ENCODE data around the gene ADCYAP1.
A peak's percentile ranks its signal among the peaks of the same experiment; 100 is the strongest.
"Not testable (repeated sequence)": the region's sequence is repeated elsewhere in the genome, so short reads cannot be mapped to it uniquely, and the experiment has no call there.

Gene ADCYAP1

GRCh38 chr18:904218-905090 lies at the start of gene ADCYAP1:
Gene ADCYAP1 (plus strand): TSS chr18:904871. CDS start chr18:905387, 516 bp downstream.
- Mint-ChIP-seq H3K4me3 (no peak within 1 kb of the TSS), H3K9me3 (no peaks in the 10 kb centered on the region), H3K27me3 (peaks cover 80% of the 10 kb centered on the region)

GRCh38 chr18:857986-858385 lies 46.7 kb upstream of the ADCYAP1 start:
- no peak for ATAC-seq
- DNase-seq = no peak
- Mint-ChIP-seq H3K9me3 (no peaks in the 10 kb centered on the region), H3K4me3 (no peak overlapping the region), H3K27me3 (peaks cover 3% of the 10 kb centered on the region), H3K36me3 (ENCODE audit: low read depth) (no peaks in the 10 kb centered on the region), H3K4me1 (no peaks in the 10 kb centered on the region), H3K27ac (no peak overlapping the region)

More at GRCh38 chr18:904218-905090, at the start of gene ADCYAP1:
- DNase-seq (no peak), ATAC-seq (no peak)
- Mint-ChIP-seq H3K36me3 (ENCODE audit: low read depth) (peaks cover 3% of the 10 kb centered on the region), H3K27ac (no peak within 1 kb of the TSS), H3K4me1 (peaks cover 19% of the 10 kb centered on the region)

DNA sequence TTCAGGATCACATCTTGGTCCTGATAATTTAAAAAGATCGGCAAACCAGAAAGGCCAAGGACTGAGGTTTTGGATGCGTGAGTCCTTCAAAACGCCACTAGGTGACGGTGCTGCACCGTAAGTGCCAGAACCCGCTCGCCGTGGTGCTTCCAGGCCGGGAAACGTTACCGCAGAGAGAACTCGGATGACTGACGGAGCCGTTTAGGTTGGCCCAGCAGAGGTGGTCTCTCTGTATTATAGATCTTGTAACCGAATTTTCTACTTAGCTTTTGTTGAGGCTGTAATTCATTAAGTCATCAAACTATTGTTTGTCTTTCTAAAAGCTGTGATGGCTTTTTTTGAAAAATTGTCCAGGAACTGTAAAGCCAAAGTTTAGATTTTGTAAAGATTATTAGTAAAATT lies 39.8 kb upstream of the ADCYAP1 start:
- Mint-ChIP-seq H3K4me1 (peaks cover 6% of the 10 kb centered on the region), H3K27ac (no peak overlapping the region), H3K4me3 (no peak overlapping the region), H3K9me3 (no peaks in the 10 kb centered on the region), H3K36me3 (ENCODE audit: low read depth) (no peaks in the 10 kb centered on the region), H3K27me3 (peaks cover 13% of the 10 kb centered on the region)
- peak; percentile 67 for DNase-seq
- peak; percentile 87 for ATAC-seq

DNA sequence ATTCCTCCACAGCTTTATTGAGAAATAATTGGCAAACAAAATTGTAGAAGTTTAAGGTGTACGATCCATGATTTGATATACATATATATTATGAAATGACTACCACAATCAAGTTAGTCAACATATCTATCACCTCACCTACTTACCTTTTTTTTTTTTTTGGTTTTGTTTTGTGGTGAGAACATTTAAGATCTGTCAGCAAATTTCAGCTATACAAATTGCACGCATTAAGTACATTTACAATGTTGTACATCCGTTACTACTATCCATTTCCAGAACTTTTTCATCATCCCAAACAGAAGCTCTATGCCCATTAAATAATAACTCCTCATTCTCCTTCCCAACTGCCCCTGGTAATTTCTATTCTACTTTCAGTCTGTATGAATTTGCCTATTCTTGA lies 37.4 kb upstream of the ADCYAP1 start:
- H3K27ac Mint-ChIP-seq = no peak overlapping the region
- H3K4me3 Mint-ChIP-seq = no peak overlapping the region
- H3K27me3 Mint-ChIP-seq = peaks cover 12% of the 10 kb centered on the region
- peaks cover 6% of the 10 kb centered on the region for H3K4me1 Mint-ChIP-seq
- no peaks in the 10 kb centered on the region for H3K36me3 Mint-ChIP-seq (ENCODE audit: low read depth)
- no peaks in the 10 kb centered on the region for H3K9me3 Mint-ChIP-seq
- DNase-seq (no peak), ATAC-seq (no peak)

DNA sequence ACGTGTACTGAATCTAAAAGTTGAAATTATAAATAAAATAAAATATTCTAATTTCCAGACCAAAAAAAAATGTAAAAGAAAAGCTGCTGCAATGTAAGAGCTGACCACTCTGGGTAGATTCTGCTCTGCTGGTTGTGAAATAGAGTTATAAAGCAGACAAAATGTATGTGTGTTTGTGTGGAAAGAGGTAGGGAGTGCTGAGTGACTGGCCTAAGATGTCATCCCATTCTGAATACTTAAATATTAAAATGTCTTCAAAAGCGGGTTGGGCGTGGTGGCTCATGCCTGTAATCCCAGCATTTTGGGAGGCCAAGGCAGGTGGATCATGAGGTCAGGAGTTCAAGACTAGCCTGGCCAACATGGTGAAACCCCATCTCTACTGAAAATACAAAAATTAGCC lies 31.2 kb upstream of the ADCYAP1 start:
- peak overlapping the region; percentile 39 for H3K27ac Mint-ChIP-seq
- peak overlapping the region; percentile 61 for H3K4me3 Mint-ChIP-seq
- DNase-seq; H3K27me3 Mint-ChIP-seq; H3K4me1 Mint-ChIP-seq; H3K36me3 Mint-ChIP-seq (ENCODE audit: low read depth); H3K9me3 Mint-ChIP-seq; ATAC-seq: not testable (repeated sequence)

DNA sequence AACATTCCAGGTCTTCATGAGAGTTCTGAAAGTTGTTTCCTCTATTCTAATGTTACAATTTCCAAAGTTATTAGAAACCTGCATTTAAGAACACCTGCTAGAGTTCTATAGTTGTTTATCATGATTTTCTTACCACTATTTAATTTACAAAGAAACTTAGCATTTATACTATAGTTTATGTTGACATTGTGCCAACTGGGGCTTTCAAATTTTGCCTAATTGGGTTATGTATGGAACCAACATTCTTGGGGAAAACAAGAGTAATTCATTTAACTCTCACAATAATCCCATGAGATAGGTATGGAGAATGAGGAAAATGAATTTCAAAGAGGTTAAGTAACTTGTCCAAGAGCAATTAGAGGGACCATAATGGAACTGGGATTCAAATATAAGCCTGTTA lies 28.8 kb upstream of the ADCYAP1 start:
- Mint-ChIP-seq H3K36me3 (ENCODE audit: low read depth) (no peaks in the 10 kb centered on the region), H3K4me1 (peaks cover 8% of the 10 kb centered on the region), H3K27me3 (no peaks in the 10 kb centered on the region), H3K4me3 (no peak overlapping the region), H3K27ac (no peak overlapping the region), H3K9me3 (peaks cover 5% of the 10 kb centered on the region)
- ATAC-seq (no peak), DNase-seq (no peak)

- DNase-seq (no peak), ATAC-seq (no peak)
- Mint-ChIP-seq H3K27ac (no peak overlapping the region), H3K4me3 (no peak overlapping the region), H3K27me3 (no peaks in the 10 kb centered on the region), H3K4me1 (peaks cover 8% of the 10 kb centered on the region), H3K9me3 (peaks cover 5% of the 10 kb centered on the region), H3K36me3 (ENCODE audit: low read depth) (no peaks in the 10 kb centered on the region)
Measured at GRCh38 chr18:877238-877637, 27.4 kb upstream of the ADCYAP1 start.

- Mint-ChIP-seq H3K4me3 (no peak overlapping the region), H3K27ac (no peak overlapping the region), H3K27me3 (no peaks in the 10 kb centered on the region), H3K4me1 (no peaks in the 10 kb centered on the region), H3K36me3 (ENCODE audit: low read depth) (no peaks in the 10 kb centered on the region), H3K9me3 (no peaks in the 10 kb centered on the region)
- ATAC-seq = no peak
- no peak for DNase-seq
Measured at GRCh38 chr18:886076-886475, 18.6 kb upstream of the ADCYAP1 start.

DNA sequence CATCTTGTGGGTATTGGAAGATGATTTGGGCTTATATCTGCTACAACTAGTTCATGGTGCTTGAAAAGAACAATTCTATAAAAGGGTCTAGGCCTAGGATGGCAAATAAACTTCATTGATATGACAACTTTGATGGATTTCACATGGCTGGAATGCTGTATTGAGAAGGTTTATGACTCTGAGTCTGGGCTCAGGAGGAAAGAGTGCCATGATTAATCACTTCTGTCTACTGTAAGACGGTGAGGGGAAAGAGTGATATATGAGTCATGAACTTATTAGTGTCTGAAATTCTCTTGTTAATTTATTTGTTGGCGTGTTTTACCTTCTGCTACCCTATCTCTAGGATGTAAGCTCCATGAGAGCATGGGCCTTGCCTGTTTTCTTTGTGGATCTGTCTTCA lies 17.0 kb upstream of the ADCYAP1 start:
- Mint-ChIP-seq H3K4me3 (no peak overlapping the region), H3K27me3 (no peaks in the 10 kb centered on the region), H3K9me3 (no peaks in the 10 kb centered on the region), H3K27ac (no peak overlapping the region), H3K36me3 (ENCODE audit: low read depth) (no peaks in the 10 kb centered on the region), H3K4me1 (no peaks in the 10 kb centered on the region)
- DNase-seq (no peak), ATAC-seq (no peak)

GRCh38 chr18:892316-892715 lies 12.4 kb upstream of the ADCYAP1 start:
- Mint-ChIP-seq H3K27me3 (peaks cover 4% of the 10 kb centered on the region), H3K4me3 (no peak overlapping the region), H3K27ac (no peak overlapping the region), H3K9me3 (no peaks in the 10 kb centered on the region), H3K36me3 (ENCODE audit: low read depth) (no peaks in the 10 kb centered on the region), H3K4me1 (no peaks in the 10 kb centered on the region)
- ATAC-seq (no peak), DNase-seq (no peak)

GRCh38 chr18:896315-896714 lies 8.4 kb upstream of the ADCYAP1 start:
- Mint-ChIP-seq H3K36me3 (ENCODE audit: low read depth) (no peaks in the 10 kb centered on the region), H3K4me1 (no peaks in the 10 kb centered on the region), H3K4me3 (no peak overlapping the region), H3K27me3 (peaks cover 24% of the 10 kb centered on the region), H3K9me3 (no peaks in the 10 kb centered on the region), H3K27ac (no peak overlapping the region)
- DNase-seq (no peak), ATAC-seq (no peak)

- Mint-ChIP-seq H3K9me3 (no peaks in the 10 kb centered on the region), H3K27me3 (peaks cover 68% of the 10 kb centered on the region), H3K4me1 (peaks cover 9% of the 10 kb centered on the region), H3K27ac (no peak overlapping the region), H3K36me3 (ENCODE audit: low read depth) (peaks cover 3% of the 10 kb centered on the region), H3K4me3 (no peak overlapping the region)
- DNase-seq = no peak
- no peak for ATAC-seq
Measured at GRCh38 chr18:901761-902160, 2.9 kb upstream of the ADCYAP1 start.

DNA sequence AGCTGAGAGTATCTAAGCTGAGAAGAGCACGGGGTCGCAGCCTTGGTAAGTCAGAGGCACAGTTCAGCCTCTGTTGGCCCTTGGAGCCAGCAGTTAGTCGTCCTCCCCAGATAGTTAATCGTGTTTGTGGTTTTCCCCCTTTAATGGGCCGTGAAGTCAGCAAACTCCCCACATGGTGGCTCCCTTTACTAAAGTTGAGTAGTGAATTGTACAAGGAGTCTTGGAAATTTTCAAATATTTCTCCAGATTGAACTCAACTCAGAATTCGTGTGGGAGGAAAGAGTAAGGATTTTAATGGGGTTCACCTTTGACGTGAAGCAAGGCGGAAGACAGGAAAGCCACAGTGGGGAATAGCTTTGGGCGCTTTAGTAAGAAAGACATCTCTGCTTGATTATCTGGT lies 2.4 kb upstream of the ADCYAP1 start:
- no peak overlapping the region for H3K4me3 Mint-ChIP-seq
- peaks cover 12% of the 10 kb centered on the region for H3K4me1 Mint-ChIP-seq
- peaks cover 3% of the 10 kb centered on the region for H3K36me3 Mint-ChIP-seq (ENCODE audit: low read depth)
- DNase-seq (no peak), ATAC-seq (no peak)
- H3K27ac Mint-ChIP-seq = no peak overlapping the region
- H3K27me3 Mint-ChIP-seq = peaks cover 69% of the 10 kb centered on the region
- H3K9me3 Mint-ChIP-seq = no peaks in the 10 kb centered on the region

DNA sequence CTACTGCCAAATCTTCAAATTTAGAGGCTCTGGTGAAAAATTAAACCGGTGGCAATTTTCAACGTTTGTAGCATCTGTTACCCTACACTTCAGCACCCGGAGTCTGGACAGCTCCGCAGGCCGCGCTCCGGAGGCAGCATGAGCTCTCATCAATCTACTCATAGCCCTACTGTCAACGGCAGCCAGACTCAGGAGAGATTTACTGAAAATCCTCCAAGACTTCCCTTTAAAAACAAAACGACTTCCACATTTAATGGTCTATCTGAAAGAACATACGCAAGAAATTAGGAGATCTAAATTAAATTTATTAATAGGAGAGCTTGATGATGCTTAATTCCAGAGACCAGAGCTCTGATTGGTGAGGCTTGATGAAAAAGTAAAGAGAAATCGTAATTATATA lies 970 bp upstream of the ADCYAP1 start:
- Mint-ChIP-seq H3K27me3 (peaks cover 78% of the 10 kb centered on the region), H3K4me3 (no peak overlapping the region), H3K4me1 (peaks cover 17% of the 10 kb centered on the region), H3K36me3 (ENCODE audit: low read depth) (peaks cover 3% of the 10 kb centered on the region), H3K9me3 (no peaks in the 10 kb centered on the region), H3K27ac (no peak overlapping the region)
- ATAC-seq (no peak), DNase-seq (peak; percentile 62)

GRCh38 chr18:905307-905947 lies 756 bp downstream of the ADCYAP1 start:
- Mint-ChIP-seq H3K9me3 (no peaks in the 10 kb centered on the region), H3K36me3 (ENCODE audit: low read depth) (peaks cover 3% of the 10 kb centered on the region), H3K27ac (no peak overlapping the region), H3K4me3 (no peak overlapping the region), H3K27me3 (peaks cover 81% of the 10 kb centered on the region), H3K4me1 (peaks cover 19% of the 10 kb centered on the region)
- DNase-seq (no peak), ATAC-seq (no peak)

Measured in activated naive CD8-positive, alpha-beta T cell treated with anti-CD3 and anti-CD28 coated beads, Interleukin-2, amount 50 U/mL, for 24 hours (primary cell).